ENCODE measurements around the gene RAMP2.
"Not testable (repeated sequence)": the region's sequence is repeated elsewhere in the genome, so short reads cannot be mapped to it uniquely, and the experiment has no call there.

The RAMP2 gene

DNA sequence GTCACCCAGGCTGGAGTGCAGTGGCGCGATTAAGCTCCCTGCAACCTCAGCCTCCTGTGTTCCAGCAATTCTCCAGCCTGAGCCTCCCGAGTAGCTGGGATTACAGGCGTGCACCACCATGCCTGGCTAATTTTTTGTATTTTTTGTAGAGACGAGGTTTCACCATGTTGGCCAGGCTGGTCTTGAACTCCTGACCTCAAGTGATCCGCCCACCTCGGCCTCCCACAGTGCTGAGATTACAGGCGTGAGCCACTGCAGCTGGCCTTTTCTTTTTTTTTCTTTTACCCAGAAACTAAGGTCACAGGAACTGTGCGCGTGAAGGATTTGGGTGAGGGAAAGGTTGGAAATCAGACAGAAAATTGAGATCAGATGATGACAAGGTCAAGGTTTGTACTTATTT lies 8.9 kb downstream of the RAMP2 start:
- H3K4me3 ChIP-seq (ENCODE audit: low read depth, low read length); H3K36me3 ChIP-seq (ENCODE audit: control insufficient read depth, insufficient read depth, low read length); H3K27ac ChIP-seq (ENCODE audit: low read depth, low read length); H3K27me3 ChIP-seq (ENCODE audit: control insufficient read depth, insufficient read depth, low read length); H3K9me3 ChIP-seq (ENCODE audit: control insufficient read depth, insufficient read depth, low read length); H3K9ac ChIP-seq (ENCODE audit: low read depth, low read length); H3K4me1 ChIP-seq (ENCODE audit: control insufficient read depth, insufficient read depth, low read length): not testable (repeated sequence)

DNA sequence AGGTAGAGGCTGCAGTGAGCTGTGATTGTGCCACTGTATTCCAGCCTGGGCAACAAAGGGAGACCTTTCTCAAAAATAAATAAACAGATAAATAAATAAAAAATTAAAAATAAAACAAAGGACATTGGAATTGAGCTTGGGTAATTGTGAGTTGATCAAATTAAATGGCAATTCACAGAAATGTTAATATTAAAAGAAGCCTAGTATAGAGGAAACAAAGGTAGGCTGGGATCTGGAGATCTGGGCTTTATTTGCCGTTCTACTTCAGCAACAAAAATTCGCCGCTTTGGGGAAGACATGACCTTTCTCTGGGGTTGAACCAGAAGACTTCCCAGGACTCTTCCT lies 11.9 kb downstream of the RAMP2 start:
- no peaks in the 10 kb centered on the region for H3K27me3 ChIP-seq (ENCODE audit: control insufficient read depth, insufficient read depth, low read length)
- H3K4me3 ChIP-seq (ENCODE audit: low read depth, low read length), result peak overlapping the region; percentile 75
- peak overlapping the region; percentile 51 for H3K27ac ChIP-seq (ENCODE audit: low read depth, low read length)

DNA sequence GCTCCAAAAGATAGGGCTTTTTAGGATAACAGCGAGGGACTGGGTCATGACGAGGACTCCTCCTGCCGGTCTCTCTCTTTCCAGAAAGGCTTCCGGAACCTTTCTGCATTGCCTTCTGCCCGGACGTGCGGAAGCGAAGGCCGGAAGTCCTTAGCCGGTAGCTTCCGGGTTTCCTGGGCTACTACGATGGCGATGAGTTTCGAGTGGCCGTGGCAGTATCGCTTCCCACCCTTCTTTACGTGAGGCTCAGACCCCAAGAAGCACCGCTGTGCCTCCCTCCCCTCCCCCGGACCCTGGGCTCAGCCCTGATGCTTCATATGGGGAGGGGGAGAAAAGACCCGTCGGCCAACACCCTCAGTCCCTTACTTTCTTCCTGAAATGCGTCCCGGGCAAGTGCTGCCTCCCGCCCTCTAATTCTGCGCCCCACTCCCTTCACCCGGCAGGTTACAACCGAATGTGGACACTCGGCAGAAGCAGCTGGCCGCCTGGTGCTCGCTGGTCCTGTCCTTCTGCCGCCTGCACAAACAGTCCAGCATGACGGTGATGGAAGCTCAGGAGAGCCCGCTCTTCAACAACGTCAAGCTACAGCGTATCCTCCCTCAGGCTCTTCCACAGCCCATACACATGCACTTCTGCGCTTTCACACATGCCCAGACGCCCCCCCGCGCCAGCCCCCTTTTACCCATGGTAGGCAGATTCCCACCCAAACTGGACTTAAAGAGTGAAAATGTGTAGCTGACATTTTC lies 12.4 kb downstream of the RAMP2 start, which contains the start of gene VPS25:
VPS25 (plus strand) TSS at position 160 of the 746 bp plus-strand sequence; CDS start at position 187, 27 bp downstream.
- Histone ChIP-seq H3K9me3 (ENCODE audit: control insufficient read depth, insufficient read depth, low read length) (no peaks in the 10 kb centered on the region), H3K36me3 (ENCODE audit: control insufficient read depth, insufficient read depth, low read length) (peaks cover 38% of the 10 kb centered on the region), H3K27ac (ENCODE audit: low read depth, low read length) (peak within 1 kb of the TSS; percentile 51), H3K9ac (ENCODE audit: low read depth, low read length) (peak within 1 kb of the TSS; percentile 65), H3K4me1 (ENCODE audit: control insufficient read depth, insufficient read depth, low read length) (no peaks in the 10 kb centered on the region), H3K4me3 (ENCODE audit: low read depth, low read length) (peak within 1 kb of the TSS; percentile 75), H3K27me3 (ENCODE audit: control insufficient read depth, insufficient read depth, low read length) (no peaks in the 10 kb centered on the region)

More for the DNA sequence above, 11.9 kb downstream of the RAMP2 start:
- Histone ChIP-seq H3K36me3 (ENCODE audit: control insufficient read depth, insufficient read depth, low read length) (peaks cover 33% of the 10 kb centered on the region), H3K4me1 (ENCODE audit: control insufficient read depth, insufficient read depth, low read length) (no peaks in the 10 kb centered on the region), H3K9me3 (ENCODE audit: control insufficient read depth, insufficient read depth, low read length) (no peaks in the 10 kb centered on the region), H3K9ac (ENCODE audit: low read depth, low read length) (peak overlapping the region; percentile 65; the same call in 1 of the 2 replicates)

DNA sequence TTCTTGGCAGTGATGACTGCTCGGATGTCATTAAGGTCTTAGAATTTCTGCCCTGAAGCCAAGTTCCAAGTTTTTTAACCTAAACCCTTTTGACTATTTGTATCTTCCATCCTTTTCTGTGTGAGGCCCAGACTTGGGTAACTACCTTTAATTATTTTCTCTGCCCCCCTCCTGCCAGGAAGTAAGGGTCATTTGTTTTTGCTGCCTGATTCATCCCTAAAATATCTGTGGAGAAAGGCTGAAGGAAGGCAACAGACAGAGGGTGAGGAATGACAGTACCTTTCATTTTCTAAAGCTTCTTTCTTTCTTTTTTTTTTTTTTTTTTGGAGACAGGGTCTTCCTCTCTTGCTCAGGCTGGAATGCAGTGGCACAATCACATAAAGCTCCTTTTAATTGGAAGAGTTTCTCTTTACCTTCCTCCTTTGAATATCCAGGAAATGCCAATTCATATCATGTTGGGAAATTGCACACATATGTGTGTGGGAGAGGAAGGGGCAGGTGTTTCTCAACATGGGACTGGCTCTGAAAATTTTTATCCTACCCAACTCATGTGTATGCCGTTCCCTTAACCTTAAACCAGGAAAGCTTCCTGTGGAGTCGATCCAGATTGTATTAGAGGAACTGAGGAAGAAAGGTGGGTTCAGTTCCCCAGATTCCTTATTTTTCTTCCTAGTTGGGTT lies 13.2 kb downstream of the RAMP2 start:
- no peaks in the 10 kb centered on the region for H3K27me3 ChIP-seq (ENCODE audit: control insufficient read depth, insufficient read depth, low read length)
- no peak overlapping the region for H3K9ac ChIP-seq (ENCODE audit: low read depth, low read length)
- peaks cover 45% of the 10 kb centered on the region for H3K36me3 ChIP-seq (ENCODE audit: control insufficient read depth, insufficient read depth, low read length)
- no peaks in the 10 kb centered on the region for H3K9me3 ChIP-seq (ENCODE audit: control insufficient read depth, insufficient read depth, low read length)
- H3K4me1 ChIP-seq (ENCODE audit: control insufficient read depth, insufficient read depth, low read length), result no peaks in the 10 kb centered on the region
- peak overlapping the region; percentile 59 for H3K27ac ChIP-seq (ENCODE audit: low read depth, low read length)
- H3K4me3 ChIP-seq (ENCODE audit: low read depth, low read length), result peak overlapping the region; percentile 75

DNA sequence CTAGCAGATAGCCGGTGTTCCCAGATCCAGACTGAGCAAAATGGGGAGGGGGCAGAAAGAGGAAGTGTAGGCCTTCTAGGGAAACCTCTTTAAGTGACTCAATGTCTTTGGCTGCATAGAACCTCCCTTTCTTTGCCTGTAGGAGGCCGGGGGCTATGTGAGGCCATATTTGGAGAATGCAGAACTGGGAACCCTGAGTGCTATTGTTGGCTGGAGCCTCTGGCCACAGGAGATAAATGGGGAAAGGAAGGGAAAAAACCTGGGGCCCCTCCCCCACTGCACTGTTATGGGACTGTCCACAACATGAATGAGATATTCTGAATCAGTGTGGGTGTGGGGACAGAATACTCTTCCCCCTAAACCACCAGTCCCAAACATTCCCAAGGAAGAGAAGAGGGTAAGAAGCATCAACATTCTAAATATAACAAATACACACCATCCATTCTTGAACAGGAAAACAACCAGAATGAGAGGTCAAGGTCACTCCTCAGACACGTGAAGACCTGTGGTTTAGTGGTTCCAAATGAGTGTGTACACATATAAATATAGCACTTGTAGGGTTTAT lies 14.6 kb downstream of the RAMP2 start:
- Histone ChIP-seq H3K36me3 (ENCODE audit: control insufficient read depth, insufficient read depth, low read length) (peaks cover 48% of the 10 kb centered on the region), H3K27ac (ENCODE audit: low read depth, low read length) (no peak overlapping the region), H3K9ac (ENCODE audit: low read depth, low read length) (no peak overlapping the region), H3K9me3 (ENCODE audit: control insufficient read depth, insufficient read depth, low read length) (no peaks in the 10 kb centered on the region), H3K4me1 (ENCODE audit: control insufficient read depth, insufficient read depth, low read length) (0 out of 2 replicates have a peak, but pooled peaks cover 5% of the 10 kb centered on the region), H3K4me3 (ENCODE audit: low read depth, low read length) (no peak overlapping the region), H3K27me3 (ENCODE audit: control insufficient read depth, insufficient read depth, low read length) (no peaks in the 10 kb centered on the region; the same call in 1 of the 2 replicates)

DNA sequence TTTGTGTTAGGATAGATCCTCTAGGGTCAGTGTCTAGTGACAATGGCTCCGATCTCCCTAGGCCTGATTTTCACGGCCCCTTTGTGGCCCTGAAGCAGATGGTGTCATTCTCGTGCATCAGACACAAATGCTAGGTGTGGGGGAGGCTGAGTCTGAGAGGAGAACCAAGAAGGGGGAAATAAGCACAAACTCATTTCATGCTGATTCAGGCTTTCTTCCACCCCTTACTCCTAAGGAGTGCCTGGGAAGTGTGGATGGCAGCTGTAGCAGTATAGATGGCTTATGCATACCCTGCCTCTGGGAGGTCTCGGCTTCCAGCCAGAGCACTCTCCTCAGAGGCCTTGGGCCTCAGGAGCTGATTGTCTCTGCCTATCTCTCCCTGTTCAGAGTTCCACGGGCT lies 17.5 kb downstream of the RAMP2 start:
- 0 out of 2 replicates have a peak, but pooled peaks cover 5% of the 10 kb centered on the region for H3K4me1 ChIP-seq (ENCODE audit: control insufficient read depth, insufficient read depth, low read length)
- no peak overlapping the region for H3K27ac ChIP-seq (ENCODE audit: low read depth, low read length)
- H3K27me3 ChIP-seq (ENCODE audit: control insufficient read depth, insufficient read depth, low read length), result peaks cover 20% of the 10 kb centered on the region
- H3K9ac ChIP-seq (ENCODE audit: low read depth, low read length), result no peak overlapping the region
- no peak overlapping the region for H3K4me3 ChIP-seq (ENCODE audit: low read depth, low read length)
- H3K9me3 ChIP-seq (ENCODE audit: control insufficient read depth, insufficient read depth, low read length), result no peaks in the 10 kb centered on the region
- H3K36me3 ChIP-seq (ENCODE audit: control insufficient read depth, insufficient read depth, low read length), result peaks cover 48% of the 10 kb centered on the region

DNA sequence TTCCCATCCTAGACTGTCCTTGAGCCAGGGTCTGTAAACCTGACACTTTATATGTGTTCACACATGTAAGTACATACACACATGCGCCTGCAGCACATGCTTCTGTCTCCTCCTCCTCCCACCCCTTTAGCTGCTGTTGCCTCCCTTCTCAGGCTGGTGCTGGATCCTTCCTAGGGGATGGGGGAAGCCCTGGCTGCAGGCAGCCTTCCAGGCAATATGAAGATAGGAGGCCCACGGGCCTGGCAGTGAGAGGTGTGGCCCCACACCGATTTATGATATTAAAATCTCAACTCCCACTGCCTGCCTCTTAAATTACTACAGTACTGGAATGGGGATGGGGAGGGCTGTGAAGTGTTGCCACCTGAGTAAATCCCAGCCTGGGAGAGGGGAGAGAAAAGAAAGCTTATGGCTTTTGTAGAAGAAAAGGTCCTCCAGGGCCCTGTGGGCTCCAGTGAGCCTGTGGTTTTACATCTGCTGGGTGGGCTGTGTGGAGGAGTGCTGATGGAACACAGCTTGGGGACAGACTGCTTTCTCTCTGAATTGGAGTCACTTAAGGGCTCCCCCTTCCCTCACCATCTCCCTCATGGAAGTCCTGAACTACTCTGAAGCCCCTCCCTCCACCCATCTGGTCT lies 18.4 kb downstream of the RAMP2 start:
- H3K27ac ChIP-seq (ENCODE audit: low read depth, low read length), result no peak overlapping the region
- no peak overlapping the region for H3K9ac ChIP-seq (ENCODE audit: low read depth, low read length)
- no peaks in the 10 kb centered on the region for H3K9me3 ChIP-seq (ENCODE audit: control insufficient read depth, insufficient read depth, low read length)
- H3K4me3 ChIP-seq (ENCODE audit: low read depth, low read length), result peak overlapping the region; percentile 63
- peaks cover 46% of the 10 kb centered on the region for H3K36me3 ChIP-seq (ENCODE audit: control insufficient read depth, insufficient read depth, low read length)
- peaks cover 20% of the 10 kb centered on the region for H3K27me3 ChIP-seq (ENCODE audit: control insufficient read depth, insufficient read depth, low read length)
- 0 out of 2 replicates have a peak, but pooled peaks cover 5% of the 10 kb centered on the region for H3K4me1 ChIP-seq (ENCODE audit: control insufficient read depth, insufficient read depth, low read length)

DNA sequence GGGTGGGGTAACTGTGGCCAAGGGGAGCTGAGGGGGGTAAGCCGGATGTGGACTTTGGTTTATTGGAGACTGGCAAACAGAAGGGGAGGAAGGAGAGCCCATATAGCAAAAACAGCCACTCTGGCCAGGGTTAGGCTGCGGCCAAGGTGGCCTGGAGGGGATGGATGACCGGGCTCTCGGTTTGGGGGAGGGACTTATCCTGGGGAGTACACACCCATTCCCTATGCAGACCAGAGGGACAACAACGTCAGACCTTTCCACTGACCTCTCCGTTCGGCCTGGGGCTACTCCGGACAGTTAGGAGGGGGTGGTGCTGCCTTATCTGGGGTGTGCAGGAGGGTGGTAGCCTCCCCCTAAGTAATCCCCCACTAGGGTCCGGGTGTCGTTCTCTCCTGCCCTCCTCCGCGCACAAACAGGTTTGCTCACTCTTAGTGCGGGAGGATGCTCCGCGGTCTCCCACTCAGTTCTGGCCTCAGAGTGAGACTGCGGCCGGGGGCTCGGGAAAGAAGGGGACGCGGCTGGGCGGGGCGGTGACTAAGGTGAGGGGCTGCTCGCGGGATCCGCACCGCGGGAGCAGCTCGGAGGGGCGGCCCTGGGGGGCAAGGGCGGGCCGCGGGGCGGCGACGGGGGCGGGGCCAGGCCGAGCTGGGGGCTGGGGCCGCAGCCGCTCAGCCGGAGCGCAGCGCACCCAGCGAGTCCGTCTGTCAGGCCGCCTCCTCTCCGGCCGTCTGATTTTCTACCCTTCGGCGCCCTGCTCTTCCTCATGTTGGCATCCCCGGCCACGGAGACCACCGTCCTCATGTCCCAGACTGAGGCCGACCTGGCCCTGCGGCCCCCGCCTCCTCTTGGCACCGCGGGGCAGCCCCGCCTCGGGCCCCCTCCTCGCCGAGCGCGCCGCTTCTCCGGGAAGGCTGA lies 19.2 kb downstream of the RAMP2 start, which contains the start of gene WNK4:
WNK4 (plus strand) TSS at position 675 of the 915 bp plus-strand sequence; CDS start at position 764, 89 bp downstream.
- H3K9me3 ChIP-seq (ENCODE audit: control insufficient read depth, insufficient read depth, low read length), result no peaks in the 10 kb centered on the region
- H3K27me3 ChIP-seq (ENCODE audit: control insufficient read depth, insufficient read depth, low read length), result peaks cover 20% of the 10 kb centered on the region
- H3K9ac ChIP-seq (ENCODE audit: low read depth, low read length), result no peak within 1 kb of the TSS; the same call in 1 of the 2 replicates
- H3K4me1 ChIP-seq (ENCODE audit: control insufficient read depth, insufficient read depth, low read length), result 0 out of 2 replicates have a peak, but pooled peaks cover 5% of the 10 kb centered on the region
- H3K36me3 ChIP-seq (ENCODE audit: control insufficient read depth, insufficient read depth, low read length), result peaks cover 38% of the 10 kb centered on the region
- peak within 1 kb of the TSS; percentile 63 for H3K4me3 ChIP-seq (ENCODE audit: low read depth, low read length)
- peak within 1 kb of the TSS; percentile 68 for H3K27ac ChIP-seq (ENCODE audit: low read depth, low read length)

DNA sequence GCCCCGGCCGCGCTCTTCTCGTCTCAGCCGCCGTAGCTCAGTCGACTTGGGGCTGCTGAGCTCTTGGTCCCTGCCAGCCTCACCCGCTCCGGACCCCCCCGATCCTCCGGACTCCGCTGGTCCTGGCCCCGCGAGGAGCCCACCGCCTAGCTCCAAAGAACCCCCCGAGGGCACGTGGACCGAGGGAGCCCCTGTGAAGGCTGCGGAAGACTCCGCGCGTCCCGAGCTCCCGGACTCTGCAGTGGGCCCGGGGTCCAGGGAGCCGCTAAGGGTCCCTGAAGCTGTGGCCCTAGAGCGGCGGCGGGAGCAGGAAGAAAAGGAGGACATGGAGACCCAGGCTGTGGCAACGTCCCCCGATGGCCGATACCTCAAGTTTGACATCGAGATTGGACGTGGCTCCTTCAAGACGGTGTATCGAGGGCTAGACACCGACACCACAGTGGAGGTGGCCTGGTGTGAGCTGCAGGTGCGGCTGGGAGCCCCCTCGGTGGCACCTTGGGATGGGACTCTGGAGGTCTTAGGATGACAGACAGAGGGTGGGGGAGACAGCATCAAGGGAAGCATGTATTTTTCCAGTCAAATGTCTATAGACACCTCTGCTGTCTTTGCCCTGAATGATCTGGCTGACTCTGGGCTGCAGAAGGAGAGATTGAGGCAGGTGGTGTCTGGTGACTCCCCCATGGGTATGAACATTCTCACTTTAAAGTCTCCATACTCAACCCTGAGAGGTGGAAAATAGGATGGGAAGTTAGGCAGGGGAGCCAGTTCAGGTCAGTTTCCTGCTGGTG lies 20.0 kb downstream of the RAMP2 start:
- peaks cover 20% of the 10 kb centered on the region for H3K27me3 ChIP-seq (ENCODE audit: control insufficient read depth, insufficient read depth, low read length)
- 0 out of 2 replicates have a peak, but pooled peaks cover 5% of the 10 kb centered on the region for H3K4me1 ChIP-seq (ENCODE audit: control insufficient read depth, insufficient read depth, low read length)
- H3K36me3 ChIP-seq (ENCODE audit: control insufficient read depth, insufficient read depth, low read length), result peaks cover 30% of the 10 kb centered on the region
- H3K9me3 ChIP-seq (ENCODE audit: control insufficient read depth, insufficient read depth, low read length), result no peaks in the 10 kb centered on the region
- peak overlapping the region; percentile 63 for H3K4me3 ChIP-seq (ENCODE audit: low read depth, low read length)
- no peak overlapping the region for H3K27ac ChIP-seq (ENCODE audit: low read depth, low read length)
- H3K9ac ChIP-seq (ENCODE audit: low read depth, low read length), result no peak overlapping the region; the same call in 1 of the 2 replicates

All from HUES48 (cell line).